GM21515 (cell line): ENCODE data around the gene PHETA2.

Experiments
- ATAC-seq: cut with Tn5 transposase; IDR thresholded peaks from one replicate; pipeline ENCODE4 v1.9.1; 2021; ENCODE audit not compliant: unreplicated experiment

The PHETA2 gene

GRCh38 chr22:42074132-42074811 is at the start of gene PHETA2:
Gene PHETA2 (plus strand): TSS chr22:42074248. CDS start chr22:42077294, 3,046 bp downstream.
- ATAC-seq: no peak

DNA sequence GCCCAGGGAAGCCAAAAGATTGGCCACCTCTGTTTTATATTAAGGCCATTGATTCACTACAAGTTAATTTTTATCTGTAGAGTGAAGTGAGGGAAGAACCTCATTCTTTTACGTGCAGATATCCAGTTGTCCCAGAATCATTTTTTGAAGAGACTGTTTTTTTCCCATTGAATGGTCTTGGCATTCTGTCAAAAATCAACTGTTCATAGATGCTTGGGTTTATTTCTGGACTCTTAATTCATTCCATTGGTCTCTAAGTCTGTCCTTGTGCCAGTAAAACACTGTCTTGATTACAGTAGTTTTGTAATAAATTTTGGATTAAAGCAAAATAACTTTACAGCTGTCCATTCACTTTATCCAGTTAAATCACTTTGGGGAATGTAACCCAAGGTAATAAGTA is 48.6 kb upstream of the PHETA2 start:
- no peak for ATAC-seq

- ATAC-seq: no peak
These were observed 47.3 kb upstream of the PHETA2 start for GRCh38 chr22:42026705-42027104.

GRCh38 chr22:42033263-42034181 is 40.5 kb upstream of the PHETA2 start:
- no peak for ATAC-seq

DNA sequence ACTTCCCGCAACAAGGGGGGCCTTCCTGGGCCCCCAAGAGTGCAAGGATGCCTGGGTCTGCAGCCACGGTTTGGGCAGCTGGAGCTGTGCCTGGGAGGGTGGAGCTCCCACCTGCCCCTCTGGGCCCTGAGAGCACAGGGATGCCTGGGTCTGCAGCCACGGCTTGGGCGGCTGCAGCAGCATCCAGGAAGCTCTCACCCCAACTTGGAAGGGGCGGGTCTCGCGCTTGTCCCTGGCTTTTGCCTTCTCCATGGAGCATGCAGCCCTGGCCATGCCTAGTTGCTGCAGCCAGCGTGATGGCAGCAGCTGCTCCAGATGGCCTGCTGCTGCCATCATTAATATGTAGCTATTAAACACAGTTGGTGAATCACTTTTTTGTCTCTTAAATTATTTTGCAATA is 38.8 kb upstream of the PHETA2 start:
- no peak for ATAC-seq

DNA sequence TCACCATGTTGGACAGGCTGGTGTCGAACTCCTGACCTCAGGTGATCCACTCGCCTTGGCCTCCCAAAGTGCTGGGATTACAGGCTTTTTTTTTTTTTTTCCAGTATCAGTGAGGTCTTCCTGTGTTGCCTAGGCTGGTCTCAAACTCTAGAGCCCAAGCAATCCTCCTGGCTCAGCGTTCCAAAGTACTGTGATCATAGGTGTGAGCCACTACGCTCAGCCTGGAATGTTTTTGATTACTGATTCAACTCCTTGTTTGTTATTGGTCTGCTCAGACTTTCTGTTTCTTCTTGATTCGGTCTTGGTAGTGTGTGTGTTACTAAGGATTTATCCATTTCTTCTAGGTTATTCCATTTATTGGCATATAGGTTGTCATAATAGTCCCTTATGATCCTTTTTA is 34.8 kb upstream of the PHETA2 start:
- no peak for ATAC-seq

GRCh38 chr22:42041784-42042183 is 32.3 kb upstream of the PHETA2 start:
- ATAC-seq: no peak

DNA sequence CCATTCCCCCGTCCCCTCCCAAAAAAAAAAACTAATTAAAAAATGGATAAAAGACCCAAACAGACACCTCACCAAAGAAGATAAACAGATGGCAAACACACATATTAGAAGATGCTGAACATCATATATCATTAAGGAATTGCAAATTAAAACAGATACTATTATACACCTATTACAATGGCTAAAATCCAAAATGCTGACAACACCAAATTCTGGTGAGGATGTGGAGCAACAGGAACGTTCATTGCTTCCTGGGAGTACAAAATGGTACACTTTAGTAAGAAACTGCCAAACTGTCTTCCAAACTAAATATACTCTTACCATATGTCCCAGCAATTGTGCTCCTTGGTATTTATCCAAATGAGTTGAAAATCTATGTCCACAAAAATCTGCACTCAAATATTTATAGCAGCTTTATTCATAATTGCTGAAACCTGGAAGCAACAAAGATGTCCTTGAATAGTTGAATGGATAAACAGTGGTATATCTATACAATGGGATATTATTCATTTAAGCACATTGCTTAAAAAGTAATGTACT is 23.3 kb upstream of the PHETA2 start:
- no peak for ATAC-seq

GRCh38 chr22:42052765-42053164 is 21.3 kb upstream of the PHETA2 start:
- ATAC-seq: no peak

DNA sequence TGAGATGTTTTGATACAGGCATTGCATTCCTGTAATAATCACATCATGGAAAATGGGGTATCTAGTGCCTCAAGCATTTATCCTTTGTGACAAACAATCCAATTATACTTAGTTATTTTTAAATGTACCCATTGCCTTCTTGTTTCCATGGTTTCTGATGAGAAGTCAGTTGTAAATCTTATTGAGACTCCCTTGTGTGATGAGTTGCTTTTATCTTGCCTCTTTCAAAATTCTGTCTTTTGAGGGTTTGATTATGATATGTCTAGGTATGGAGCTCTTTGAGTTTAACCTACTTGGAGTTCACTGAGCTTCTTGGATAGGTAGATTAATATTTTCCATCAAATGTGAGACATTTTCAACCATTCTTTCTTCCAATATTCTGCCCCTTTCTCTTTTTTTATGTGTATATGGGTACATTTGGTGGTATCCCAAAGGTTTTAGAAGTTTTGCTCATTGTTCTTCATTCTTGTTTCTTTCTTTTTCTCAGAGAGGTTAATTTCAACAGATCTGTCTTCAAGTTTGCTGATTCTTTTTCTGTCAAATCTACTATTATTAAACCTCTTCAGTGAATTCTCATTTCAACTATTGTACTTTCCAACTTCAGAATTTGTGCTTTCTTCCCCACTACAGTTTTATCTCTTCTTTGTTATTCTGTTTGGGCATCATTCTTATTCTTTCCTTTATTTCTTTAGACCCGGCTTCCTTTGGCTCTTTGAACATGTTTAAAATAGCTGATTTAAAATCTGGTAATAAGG is 17.1 kb upstream of the PHETA2 start:
- no peak for ATAC-seq

- no peak for ATAC-seq
These were observed 13.6 kb upstream of the PHETA2 start for GRCh38 chr22:42060489-42060888.

GRCh38 chr22:42061041-42061440 is 13.0 kb upstream of the PHETA2 start:
- ATAC-seq: no peak

DNA sequence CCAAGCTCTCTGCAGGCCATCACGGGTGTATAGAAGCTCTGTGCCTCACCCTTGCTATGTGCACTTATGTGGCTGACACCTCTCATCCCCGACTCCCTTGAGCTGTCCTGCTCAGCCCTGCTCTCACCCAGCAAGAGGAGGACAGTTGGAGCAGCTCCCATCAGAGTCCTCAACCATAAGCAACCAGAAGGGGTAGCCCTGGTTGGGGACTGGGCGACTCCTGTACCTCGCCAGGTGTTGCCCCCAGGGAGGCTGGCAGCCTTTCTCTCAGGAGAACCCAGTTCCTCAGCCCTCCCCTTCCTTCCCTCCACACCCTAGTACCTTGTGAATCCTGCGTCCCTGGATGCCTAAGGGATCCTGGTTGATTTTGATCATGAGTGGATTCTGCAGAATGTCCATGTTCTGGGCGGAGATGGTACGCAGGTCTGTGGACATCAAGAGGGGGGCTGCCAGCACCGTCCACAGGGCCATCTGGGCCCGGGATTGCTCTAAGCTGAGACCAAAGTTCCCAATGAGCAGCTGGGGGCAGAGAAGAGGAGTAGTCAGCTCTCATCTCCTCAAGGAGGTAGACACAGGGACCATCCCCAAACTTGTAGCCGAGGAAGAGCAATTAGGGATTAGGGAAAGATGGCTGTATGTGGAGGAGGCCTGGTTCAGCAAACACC is 11.4 kb upstream of the PHETA2 start:
- no peak for ATAC-seq

GRCh38 chr22:42064629-42065028 is 9.4 kb upstream of the PHETA2 start:
- ATAC-seq: no peak

GRCh38 chr22:42065438-42066125 is 8.5 kb upstream of the PHETA2 start:
- no peak for ATAC-seq

DNA sequence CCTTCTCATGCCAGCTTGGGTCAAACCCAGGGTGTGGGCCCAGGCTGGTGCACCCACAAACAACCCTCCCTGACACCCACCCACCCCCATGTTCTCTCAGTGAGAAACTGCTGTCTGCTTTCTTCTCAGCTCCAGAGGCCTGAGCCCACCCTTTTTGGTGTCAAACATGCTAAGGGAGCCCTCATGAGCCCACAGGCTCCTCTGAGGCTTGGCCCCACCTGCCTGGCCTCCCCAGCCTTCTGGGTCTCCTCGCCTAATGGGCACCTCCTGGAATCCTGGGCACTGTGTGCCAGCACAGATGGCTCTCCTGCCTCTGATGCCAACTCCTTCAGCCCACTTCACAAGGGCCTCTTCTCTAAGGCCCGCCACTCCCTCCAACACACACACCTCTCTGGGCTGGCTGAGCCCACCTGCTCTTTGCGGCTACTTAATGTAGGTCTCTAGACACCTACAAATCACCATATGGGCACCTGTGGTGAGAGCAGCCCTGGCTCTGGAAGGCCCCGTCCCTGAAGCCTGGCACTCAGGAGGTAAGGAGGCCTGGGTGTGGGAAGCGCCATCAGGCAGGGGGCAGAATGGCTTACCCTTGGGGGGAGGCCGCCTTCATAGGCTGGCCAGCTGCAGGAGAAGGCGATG is 7.8 kb upstream of the PHETA2 start:
- no peak for ATAC-seq

GRCh38 chr22:42066937-42067336 is 7.1 kb upstream of the PHETA2 start:
- no peak for ATAC-seq

DNA sequence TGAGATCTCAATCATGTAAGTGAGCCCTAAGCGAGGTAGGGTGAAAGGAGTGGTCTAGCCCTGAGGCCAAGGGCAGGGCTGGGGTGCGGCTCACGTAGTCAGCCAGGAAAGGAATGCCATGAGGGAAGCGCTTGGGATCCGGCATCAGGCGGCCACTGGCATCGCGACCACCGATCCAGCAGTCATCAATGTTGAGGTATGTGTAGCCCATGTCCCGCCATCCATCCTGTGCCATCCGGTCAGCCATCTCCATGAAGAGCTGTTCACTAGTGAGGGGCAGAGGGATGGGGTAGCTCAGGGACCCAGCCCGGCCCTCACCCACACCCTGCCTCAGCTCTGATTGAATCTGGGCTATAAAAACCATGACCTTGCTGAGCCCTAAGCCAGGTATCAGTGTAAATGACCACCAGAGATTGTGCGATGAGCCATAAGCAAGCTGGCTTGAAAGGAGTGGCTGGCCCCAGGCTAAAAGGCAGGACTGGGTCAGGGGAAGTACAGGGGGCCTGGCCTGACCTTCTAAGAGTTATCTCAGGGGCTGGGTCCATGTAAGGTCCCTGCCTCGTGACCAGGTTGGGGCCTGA is 6.3 kb upstream of the PHETA2 start:
- ATAC-seq: no peak

GRCh38 chr22:42068291-42068690 is 5.8 kb upstream of the PHETA2 start:
- ATAC-seq: no peak
